IMR-90 (cell line): ENCODE results near the gene NRARP. TPM values are rescaled to one million over a fixed set of nuclear protein-coding genes. Genes with fewer than 3 reads are reported as not detected.

Source experiments
- ATAC-seq: fragments of 200-7000 bp; cut with Tn5 transposase; 2 replicates; pipeline ENCODE4 v1.9.1; 2020; ENCODE audit warnings: low read depth, mild to moderate bottlenecking, moderate library complexity
- BruUV-seq: library from RNA; stranded (reverse); fragments of 400-500 nt; replicated peaks from 2 replicates; lab custom pipeline; 2021; lab: Mats Ljungman, UMichigan
- CTCF ChIA-PET: fragments of 300-600 bp; formaldehyde crosslinking; extraction: SDS; loops from one replicate; lab custom pipeline; 2021; ENCODE audit warnings: antibody characterized with exemption; lab: Yijun Ruan, JAX
- POLR2A ChIA-PET: fragments of 300-600 bp; sonication (Branson Sonifier 250); formaldehyde crosslinking; loops from one replicate; lab custom pipeline; 2022; ENCODE audit warnings: antibody characterized with exemption; ENCODE audit not compliant: unreplicated experiment; lab: Charles Lee
- DNase-seq: peaks from one replicate; pipeline ENCODE4 v3.0.0; 2013
- H2AFZ ChIP-seq: replicated peaks from 2 replicates; pipeline ENCODE3; 2013; ENCODE audit warnings: low read length, mild to moderate bottlenecking; ENCODE audit not compliant: poor library complexity
- H2AK5ac ChIP-seq: 2 replicates; pipeline ENCODE4 v1.6.1; 2013; ENCODE audit warnings: low read depth, low read length, inconsistent platforms
- H2AK9ac ChIP-seq: replicated peaks from 2 replicates; pipeline ENCODE3; 2013; ENCODE audit warnings: mild to moderate bottlenecking, low read depth, low read length, moderate library complexity; ENCODE audit not compliant: poor library complexity
- H2BK120ac ChIP-seq: 2 replicates; pipeline ENCODE4 v1.6.1; 2013; ENCODE audit warnings: low read depth, low read length, inconsistent platforms
- H2BK15ac ChIP-seq: 3 replicates; pipeline ENCODE4 v1.6.1; 2013; ENCODE audit warnings: low read depth, low read length, inconsistent platforms
- H2BK20ac ChIP-seq: 2 replicates; pipeline ENCODE4 v1.6.1; 2013; ENCODE audit warnings: low read depth, mild to moderate bottlenecking, inconsistent platforms, low read length, moderate library complexity
- H2BK5ac ChIP-seq: 2 replicates; pipeline ENCODE4 v1.6.1; 2013; ENCODE audit warnings: mild to moderate bottlenecking, low read depth, low read length, inconsistent platforms; ENCODE audit not compliant: poor library complexity, severe bottlenecking
- H3K14ac ChIP-seq: replicated peaks from 2 replicates; pipeline ENCODE4 v1.6.1; 2013; ENCODE audit warnings: low read depth, low read length, inconsistent platforms
- H3K18ac ChIP-seq: 2 replicates; pipeline ENCODE4 v1.6.1; 2013; ENCODE audit warnings: low read depth, low read length, control low read depth
- H3K23ac ChIP-seq: 2 replicates; pipeline ENCODE4 v1.6.1; 2013; ENCODE audit warnings: low read depth, low read length, inconsistent platforms
- H3K27ac ChIP-seq: 2 replicates; pipeline ENCODE4 v1.5.1; 2013; ENCODE audit warnings: mild to moderate bottlenecking, control low read depth, low read length; ENCODE audit not compliant: insufficient read depth
- H3K27me3 ChIP-seq: 2 replicates; pipeline ENCODE4 v1.6.1; 2013; ENCODE audit warnings: low read length; ENCODE audit not compliant: control insufficient read depth, insufficient read depth
- H3K36me3 ChIP-seq: 2 replicates; pipeline ENCODE4 v1.6.1; 2013; ENCODE audit warnings: low read length, mixed read lengths; ENCODE audit not compliant: control insufficient read depth, insufficient read depth
- H3K4ac ChIP-seq: 2 replicates; pipeline ENCODE4 v1.6.1; 2013; ENCODE audit warnings: low read depth, low read length, inconsistent platforms
- H3K4me1 ChIP-seq: 2 replicates; pipeline ENCODE4 v1.6.1; 2013; ENCODE audit warnings: low read length, mixed read lengths; ENCODE audit not compliant: control insufficient read depth, insufficient read depth
- H3K4me2 ChIP-seq: 2 replicates; pipeline ENCODE4 v1.6.1; 2013; ENCODE audit warnings: low read depth, mild to moderate bottlenecking, control low read depth, low read length, moderate library complexity
- H3K4me3 ChIP-seq: 2 replicates; pipeline ENCODE4 v1.5.1; 2013; ENCODE audit warnings: low read depth, mild to moderate bottlenecking, control low read depth, low read length, moderate library complexity; ENCODE audit not compliant: insufficient read depth
- H3K56ac ChIP-seq: 2 replicates; pipeline ENCODE4 v1.6.1; 2013; ENCODE audit warnings: low read length, inconsistent platforms; ENCODE audit not compliant: insufficient read depth; ENCODE audit errors: extremely low read depth
- H3K79me1 ChIP-seq, 2 experiments: 2 replicates each; pipeline ENCODE4 v1.6.1; 2013; ENCODE audit warnings: low read length in 2 of 2, inconsistent platforms in 1 of 2, low read depth in 1 of 2
- H3K9ac ChIP-seq: 2 replicates; pipeline ENCODE4 v1.6.1; 2013; ENCODE audit warnings: low read depth, low read length, control low read depth
- H3K9me1 ChIP-seq: 2 replicates; pipeline ENCODE4 v1.6.1; 2013; ENCODE audit warnings: low read length, inconsistent platforms; ENCODE audit not compliant: insufficient read depth
- H3K9me3 ChIP-seq: 2 replicates; pipeline ENCODE4 v1.6.1; 2013; ENCODE audit warnings: low read length; ENCODE audit not compliant: control insufficient read depth, insufficient read depth
- H4K20me1 ChIP-seq: 2 replicates; pipeline ENCODE4 v1.6.1; 2013; ENCODE audit warnings: low read length, inconsistent platforms; ENCODE audit not compliant: insufficient read depth
- H4K5ac ChIP-seq: 2 replicates; pipeline ENCODE4 v1.6.1; 2013; ENCODE audit warnings: mild to moderate bottlenecking, low read depth, low read length, control low read depth
- H4K8ac ChIP-seq, 2 experiments: 2 replicates each; pipeline ENCODE4 v1.6.1; 2013; ENCODE audit warnings: low read depth in 2 of 2, low read length in 2 of 2, control low read depth in 1 of 2, inconsistent platforms in 1 of 2
- H4K91ac ChIP-seq: 2 replicates; pipeline ENCODE4 v1.6.1; 2013; ENCODE audit warnings: low read depth, low read length, inconsistent platforms; ENCODE audit not compliant: insufficient read depth
- BHLHE40 ChIP-seq: fragments of 150-350 bp; IDR thresholded peaks from 2 replicates; pipeline ENCODE4 v1.6.1; 2016; ENCODE audit warnings: mild to moderate bottlenecking, low read depth, low read length
- CEBPB ChIP-seq: IDR thresholded peaks from 2 replicates; pipeline ENCODE4 v1.6.1; 2012; ENCODE audit warnings: low read depth, low read length, improper control_type of control experiment
- CHD1 ChIP-seq: IDR thresholded peaks from 2 replicates; pipeline ENCODE4 v1.6.1; 2012; ENCODE audit warnings: low read depth, low read length, improper control_type of control experiment
- CTCF ChIP-seq: conservative IDR thresholded peaks from 2 replicates; pipeline ENCODE4 v1.5.1; 2012; ENCODE audit warnings: mild to moderate bottlenecking, low read depth, low read length, improper control_type of control experiment
- ELK1 ChIP-seq: fragments of 150-350 bp; IDR thresholded peaks from 2 replicates; pipeline ENCODE4 v1.6.1; 2016; ENCODE audit warnings: low read depth, mild to moderate bottlenecking, low read length, moderate library complexity, borderline replicate concordance
- FOS ChIP-seq: fragments of 150-350 bp; IDR thresholded peaks from 2 replicates; pipeline ENCODE4 v1.6.1; 2016; ENCODE audit warnings: low read depth, low read length
- MAFK ChIP-seq: IDR thresholded peaks from 2 replicates; pipeline ENCODE4 v1.6.1; 2012; ENCODE audit warnings: low read depth, low read length, improper control_type of control experiment
- MAZ ChIP-seq: IDR thresholded peaks from 2 replicates; pipeline ENCODE4 v1.6.1; 2012; ENCODE audit warnings: low read depth, mild to moderate bottlenecking, low read length, improper control_type of control experiment, moderate library complexity, borderline replicate concordance
- MXI1 ChIP-seq: IDR thresholded peaks from 2 replicates; pipeline ENCODE4 v1.6.1; 2012; ENCODE audit warnings: low read depth, mild to moderate bottlenecking, low read length, moderate library complexity, borderline replicate concordance
- NFE2L2 ChIP-seq: fragments of 150-350 bp; IDR thresholded peaks from 2 replicates; pipeline ENCODE4 v1.6.1; 2016; ENCODE audit warnings: low read depth, mild to moderate bottlenecking, low read length
- POLR2A ChIP-seq: IDR thresholded peaks from 2 replicates; pipeline ENCODE4 v1.6.1; 2012; ENCODE audit warnings: mild to moderate bottlenecking, low read depth, low read length
- RAD21 ChIP-seq: IDR thresholded peaks from 2 replicates; pipeline ENCODE4 v1.6.1; 2012; ENCODE audit warnings: low read length, improper control_type of control experiment
- RCOR1 ChIP-seq: IDR thresholded peaks from 2 replicates; pipeline ENCODE4 v1.6.1; 2012; ENCODE audit warnings: mild to moderate bottlenecking, low read length, improper control_type of control experiment; ENCODE audit not compliant: insufficient replicate concordance
- RFX5 ChIP-seq: IDR thresholded peaks from 2 replicates; pipeline ENCODE4 v1.8.0; 2012; ENCODE audit warnings: low read depth, mild to moderate bottlenecking, low read length, moderate library complexity
- SMC3 ChIP-seq: fragments of 150-350 bp; IDR thresholded peaks from 2 replicates; pipeline ENCODE4 v1.6.1; 2016; ENCODE audit warnings: low read depth, mild to moderate bottlenecking, antibody characterized with exemption, low read length, moderate library complexity
- USF2 ChIP-seq: fragments of 150-350 bp; IDR thresholded peaks from 2 replicates; pipeline ENCODE4 v1.6.1; 2017; ENCODE audit warnings: mild to moderate bottlenecking, antibody characterized with exemption, low read length, low read depth
- WGBS, 2 experiments: methylation state at CpG; one replicate each; pipeline versions ENCODE4 v1.1.5 to v1.1.7; 2013; ENCODE audit warnings: missing lambda C conversion rate in 2 of 2; ENCODE audit not compliant: insufficient read length in 1 of 2; ENCODE audit errors: extremely low coverage in 2 of 2; 5-methylcytosine and 5-hydroxymethylcytosine counted together
- dilution Hi-C: fragments of 300-500 bp; cut with HindIII; formaldehyde crosslinking; loops from one replicate; pipeline ENCODE4 v1.14.3; 2018; ENCODE audit warnings: low sequenced_read_pairs; ENCODE audit not compliant: unreplicated experiment
- in situ Hi-C: fragments of 300-500 bp; cut with MboI; formaldehyde crosslinking; loops from 3 replicates; pipeline ENCODE4 v1.14.3; 2019; ENCODE audit warnings: low sequenced_read_pairs, inconsistent platforms, mixed read lengths
- intact Hi-C: fragments of 100-400 bp; cut with micrococcal nuclease; formaldehyde crosslinking; loops from 2 replicates; pipeline ENCODE4 v1.10.0; 2022
- polyA plus RNA-seq, 3 experiments: library from polyadenylated mRNA; depleted of rRNA; stranded (reverse); fragments of >200 nt; gene quantifications; 2 replicates each; pipeline ENCODE4 v1.2.3, GENCODE V29; 2012; ENCODE audit warnings: low replicate concordance in 1 of 3
- total RNA-seq: library from RNA; depleted of rRNA; stranded (reverse); fragments of >200 nt; gene quantifications from 2 replicates; pipeline ENCODE4 v1.2.3, GENCODE V29; 2012

NRARP gene
- total and polyA plus RNA-seq, 2 of the 4 experiments (the other 2 are of a cell fraction) = 0.15 TPM; not detected in 1

GRCh38 chr9:137270929-137271695 lies 31.0 kb downstream of the NRARP start:
- Histone ChIP-seq H3K27me3 (no peaks in the 10 kb centered on the region), H3K9me3 (no peaks in the 10 kb centered on the region), H3K18ac (no peak overlapping the region), H4K5ac (no peak overlapping the region), H2AK5ac (no peak overlapping the region; the same call in 1 of the 2 replicates), H3K4me1 (peaks cover 12% of the 10 kb centered on the region), H4K91ac (no peak overlapping the region), H3K56ac (no peak overlapping the region), H2BK5ac (no peak overlapping the region), H3K14ac (no peak overlapping the region), H3K4me2 (no peak overlapping the region), H2AFZ (no peak overlapping the region), H4K8ac (no peak overlapping the region), H3K4me3 (no peak overlapping the region), H2AK9ac (no peak overlapping the region), H3K27ac (no peak overlapping the region), H3K9me1 (peaks cover 14% of the 10 kb centered on the region), H2BK20ac (no peak overlapping the region), H2BK120ac (no peak overlapping the region), H3K4ac (no peak overlapping the region), H3K79me1 (peaks cover 13 to 69% of the 10 kb centered on the region in 2 experiments), H4K20me1 (peaks cover 29% of the 10 kb centered on the region), H3K23ac (no peak overlapping the region), H2BK15ac (no peak overlapping the region), H3K9ac (no peak overlapping the region), H3K36me3 (peaks cover 48% of the 10 kb centered on the region)
- no TSS peak for BruUV-seq
- ChIA-PET POLR2A (no interaction called here), CTCF (no interaction called here)
- ATAC-seq (no peak), DNase-seq (no peak)
- dilution Hi-C loops = no loop called here
- no peak for TF ChIP-seq MXI1
- TF ChIP-seq NFE2L2 = no peak
- TF ChIP-seq CTCF = no peak
- TF ChIP-seq POLR2A = no peak
- no peak for TF ChIP-seq USF2
- TF ChIP-seq RCOR1 = no peak
- TF ChIP-seq ELK1 = no peak
- no peak for TF ChIP-seq BHLHE40
- no peak for TF ChIP-seq FOS
- no peak for TF ChIP-seq MAFK
- no peak for TF ChIP-seq RAD21
- no peak for TF ChIP-seq RFX5
- no peak for TF ChIP-seq MAZ
- TF ChIP-seq CHD1 = no peak
- TF ChIP-seq SMC3 = no peak
- no peak for TF ChIP-seq CEBPB
- in situ Hi-C loops = no loop called here
- 93% methylated on average over 25 of the region's 32 CpGs; no CpG with 5 or more reads in 1 of the 2 experiments for WGBS, 2 experiments
- intact Hi-C loops = no loop called here
